Endothelial cell of umbilical vein (primary cell): ENCODE measurements around the gene MAPK13. TPM values are rescaled to one million over a fixed set of nuclear protein-coding genes. Genes with fewer than 3 reads are reported as not detected.

Experiments
- BruUV-seq: library from RNA; stranded (reverse); fragments of 400-500 nt; replicated peaks from 2 replicates; lab custom pipeline; 2021; lab: Mats Ljungman, UMichigan
- CTCF ChIA-PET: fragments of 300-600, 350-600 bp; sonication (Branson Sonifier 250); formaldehyde crosslinking; loops from one replicate; lab custom pipeline; 2021; ENCODE audit warnings: antibody characterized with exemption, inconsistent platforms; lab: Charles Lee
- POLR2A ChIA-PET: fragments of 300-600, 350-600 bp; sonication (Branson Sonifier 250); formaldehyde crosslinking; loops from one replicate; lab custom pipeline; 2021; ENCODE audit warnings: antibody characterized with exemption, inconsistent platforms; lab: Charles Lee
- DNase-seq: peaks from one replicate; pipeline ENCODE4 v3.0.0-alpha.2; 2011; ENCODE audit warnings: low read depth, low spot score
- FAIRE-seq: peaks from 2 replicates; lab custom pipeline; 2011; peaks lifted over from hg19 to GRCh38; lab: Jason Lieb, UNC
- H2AFZ ChIP-seq: 2 replicates; pipeline ENCODE4 v1.6.0; 2012; ENCODE audit warnings: low read depth, low read length, control low read depth, inconsistent platforms
- H3K27ac ChIP-seq: 2 replicates; pipeline ENCODE4 v1.5.1; 2011; ENCODE audit warnings: low read depth, mild to moderate bottlenecking, control low read depth, low read length, moderate library complexity; ENCODE audit not compliant: insufficient read depth
- H3K27me3 ChIP-seq, 2 experiments: 2 replicates each; pipeline versions ENCODE4 v1.6.0 to v1.6.1; 2011; ENCODE audit warnings: low read length in 2 of 2, mixed read lengths in 1 of 2; ENCODE audit not compliant: control insufficient read depth in 2 of 2, insufficient read depth in 2 of 2
- H3K36me3 ChIP-seq, 2 experiments: 2 replicates in 1 of 2; 3 replicates in 1 of 2; pipeline ENCODE4 v1.5.1; 2011; ENCODE audit warnings: low read length in 2 of 2, mild to moderate bottlenecking in 1 of 2, moderate library complexity in 1 of 2; ENCODE audit not compliant: control insufficient read depth in 2 of 2, insufficient read depth in 2 of 2; ENCODE audit errors: extremely low read depth in 1 of 2
- H3K4me1 ChIP-seq: 3 replicates; pipeline ENCODE4 v1.5.1; 2011; ENCODE audit warnings: mild to moderate bottlenecking, low read length; ENCODE audit not compliant: control insufficient read depth, insufficient read depth; ENCODE audit errors: extremely low read depth
- H3K4me2 ChIP-seq: 2 replicates; pipeline ENCODE4 v1.6.1; 2011; ENCODE audit warnings: low read length, control low read depth, mixed read lengths; ENCODE audit not compliant: insufficient read depth
- H3K4me3 ChIP-seq, 3 experiments: fragments of 200-600 bp in 1 of 3; sonication (generic), shearing (Covaris generic) in 1 of 3; replicated peaks in 1 of 3; 2 replicates each; pipeline ENCODE4 v1.5.1; 2011 to 2016; ENCODE audit warnings: control low read depth in 3 of 3, low read length in 3 of 3, mild to moderate bottlenecking in 2 of 3, inconsistent platforms in 1 of 3, low read depth in 1 of 3, moderate library complexity in 1 of 3; ENCODE audit not compliant: insufficient read depth in 1 of 3
- H3K79me2 ChIP-seq: 2 replicates; pipeline ENCODE4 v1.6.0; 2012; ENCODE audit warnings: low read length, inconsistent platforms; ENCODE audit not compliant: control insufficient read depth, insufficient read depth
- H3K9ac ChIP-seq: replicated peaks from 2 replicates; pipeline ENCODE3; 2011; ENCODE audit warnings: low read length, control low read depth; ENCODE audit not compliant: insufficient read depth; ENCODE audit errors: extremely low read depth
- H3K9me1 ChIP-seq: replicated peaks from 3 replicates; pipeline ENCODE4 v1.6.0; 2011; ENCODE audit warnings: mild to moderate bottlenecking, low read length; ENCODE audit not compliant: control insufficient read depth, insufficient read depth; ENCODE audit errors: extremely low read depth
- H3K9me3 ChIP-seq: replicated peaks from 2 replicates; pipeline ENCODE4 v1.5.1; 2012; ENCODE audit warnings: low read length, inconsistent platforms; ENCODE audit not compliant: control insufficient read depth, insufficient read depth
- H4K20me1 ChIP-seq: replicated peaks from 2 replicates; pipeline ENCODE3; 2011; ENCODE audit warnings: mild to moderate bottlenecking, low read length; ENCODE audit not compliant: control insufficient read depth, insufficient read depth; ENCODE audit errors: extremely low read depth
- EZH2 ChIP-seq: IDR thresholded peaks from 2 replicates; pipeline ENCODE4 v1.6.1; 2012; ENCODE audit warnings: borderline replicate concordance, low read depth, mild to moderate bottlenecking, moderate library complexity, low read length, inconsistent platforms; ENCODE audit not compliant: severe bottlenecking
- FOS ChIP-seq: IDR thresholded peaks from 2 replicates; pipeline ENCODE4 v1.6.1; 2011; ENCODE audit warnings: mild to moderate bottlenecking, low read length, moderate library complexity, borderline replicate concordance; ENCODE audit not compliant: insufficient read depth
- GATA2 ChIP-seq: IDR thresholded peaks from 2 replicates; pipeline ENCODE4 v1.7.0; 2011; ENCODE audit warnings: low read depth, mild to moderate bottlenecking, moderate library complexity, mixed read lengths, low read length; ENCODE audit not compliant: insufficient read length, insufficient read depth
- JUN ChIP-seq: IDR thresholded peaks from 2 replicates; pipeline ENCODE4 v1.6.1; 2011; ENCODE audit warnings: borderline replicate concordance, low read depth; ENCODE audit not compliant: insufficient read length, insufficient read depth
- MYC ChIP-seq: IDR thresholded peaks from one replicate; pipeline ENCODE4 v1.6.1; 2011; ENCODE audit warnings: mild to moderate bottlenecking, low read depth, low read length
- dilution Hi-C: fragments of 300-500 bp; cut with MboI; formaldehyde crosslinking; loops from one replicate; pipeline ENCODE4 v1.15.0; 2019; ENCODE audit warnings: low sequenced_read_pairs; ENCODE audit not compliant: extremely low pct_ligation_motif_present
- intact Hi-C: fragments of 100-400 bp; cut with micrococcal nuclease; formaldehyde crosslinking; loops from one replicate; pipeline ENCODE4 v1.10.0; 2022
- polyA plus RNA-seq, 4 experiments: library from polyadenylated mRNA; depleted of rRNA in 3 of 4; stranded (reverse) in 3 of 4; unstranded in 1 of 4; fragments of >200 nt; gene quantifications; 2 replicates each; pipeline versions ENCODE4 v1.2.1 to v1.2.3, GENCODE V29; 2011 to 2012; ENCODE audit warnings: missing spikeins in 1 of 4
- total RNA-seq: library from RNA; stranded (reverse); gene quantifications from 2 replicates; pipeline ENCODE4 v1.2.3, GENCODE V29; 2021
- TF ChIP-seq, protein P1 (sequence below), 2 donors: IDR thresholded peaks; 1 replicate in 1 of 2; 2 replicates in 1 of 2; pipeline ENCODE4 v1.5.1; 2011; ENCODE audit warnings: low read length in 2 of 2, mild to moderate bottlenecking in 2 of 2, moderate library complexity in 2 of 2, control low read depth in 1 of 2, inconsistent platforms in 1 of 2, low read depth in 1 of 2; ENCODE audit not compliant: insufficient read depth in 1 of 2; ENCODE audit errors: extremely low read depth in 1 of 2

MAPK13 gene
- total and polyA plus RNA-seq, 2 donors (not counting 3 experiments of a cell fraction or from before 2014, with no cell fraction given) = 9.0 to 11.6 TPM

DNA sequence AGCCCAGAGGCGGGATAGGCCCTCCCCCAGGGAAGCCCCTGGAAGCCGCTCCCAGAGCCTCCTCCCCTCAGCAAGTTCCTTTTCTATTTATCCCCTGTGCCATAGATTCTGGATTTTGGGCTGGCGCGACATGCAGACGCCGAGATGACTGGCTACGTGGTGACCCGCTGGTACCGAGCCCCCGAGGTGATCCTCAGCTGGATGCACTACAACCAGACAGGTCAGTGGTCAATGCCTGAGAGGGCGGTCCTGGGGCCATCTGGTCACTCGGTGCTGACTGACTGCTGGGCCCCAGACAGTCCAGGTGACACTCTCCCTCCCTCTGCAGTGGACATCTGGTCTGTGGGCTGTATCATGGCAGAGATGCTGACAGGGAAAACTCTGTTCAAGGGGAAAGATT is 6.2 kb downstream of the MAPK13 start:
- H3K9me3 ChIP-seq = no peaks in the 10 kb centered on the region
- no TSS peak for BruUV-seq
- no peak overlapping the region for H2AFZ ChIP-seq
- ChIA-PET POLR2A (no interaction called here), CTCF (interaction anchor here (1.2 kb wide), 1 partner anchor 13 kb away, joined by 3 read pairs; no protein-coding TSS in a partner anchor)
- dilution Hi-C loops = no loop called here
- H3K4me3 ChIP-seq = no peak overlapping the region
- no peaks in the 10 kb centered on the region for H3K9me1 ChIP-seq
- TF ChIP-seq JUN (no peak), FOS (no peak), MYC (no peak), GATA2 (no peak), EZH2 (no peak)
- TF ChIP-seq, protein P1, sequence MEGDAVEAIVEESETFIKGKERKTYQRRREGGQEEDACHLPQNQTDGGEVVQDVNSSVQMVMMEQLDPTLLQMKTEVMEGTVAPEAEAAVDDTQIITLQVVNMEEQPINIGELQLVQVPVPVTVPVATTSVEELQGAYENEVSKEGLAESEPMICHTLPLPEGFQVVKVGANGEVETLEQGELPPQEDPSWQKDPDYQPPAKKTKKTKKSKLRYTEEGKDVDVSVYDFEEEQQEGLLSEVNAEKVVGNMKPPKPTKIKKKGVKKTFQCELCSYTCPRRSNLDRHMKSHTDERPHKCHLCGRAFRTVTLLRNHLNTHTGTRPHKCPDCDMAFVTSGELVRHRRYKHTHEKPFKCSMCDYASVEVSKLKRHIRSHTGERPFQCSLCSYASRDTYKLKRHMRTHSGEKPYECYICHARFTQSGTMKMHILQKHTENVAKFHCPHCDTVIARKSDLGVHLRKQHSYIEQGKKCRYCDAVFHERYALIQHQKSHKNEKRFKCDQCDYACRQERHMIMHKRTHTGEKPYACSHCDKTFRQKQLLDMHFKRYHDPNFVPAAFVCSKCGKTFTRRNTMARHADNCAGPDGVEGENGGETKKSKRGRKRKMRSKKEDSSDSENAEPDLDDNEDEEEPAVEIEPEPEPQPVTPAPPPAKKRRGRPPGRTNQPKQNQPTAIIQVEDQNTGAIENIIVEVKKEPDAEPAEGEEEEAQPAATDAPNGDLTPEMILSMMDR (IDR thresholded peaks at IDR 0.05; ENCODE audit: extremely low read depth in 1 of 2, insufficient read depth in 1 of 2, low read depth in 1 of 2, low read length in 2 of 2) = no peak
- H3K27me3 ChIP-seq = no peaks in the 10 kb centered on the region
- H3K9ac ChIP-seq = no peak overlapping the region
- FAIRE-seq (no peak), DNase-seq (no peak)
- H3K4me2 ChIP-seq = no peak overlapping the region
- H3K27ac ChIP-seq = no peak overlapping the region
- intact Hi-C loops = no loop called here
- no peaks in the 10 kb centered on the region for H3K79me2 ChIP-seq
- H4K20me1 ChIP-seq = no peaks in the 10 kb centered on the region
- H3K36me3 ChIP-seq = no peaks in the 10 kb centered on the region
- H3K4me1 ChIP-seq = peaks cover 17% of the 10 kb centered on the region
